ENCODE data around the gene CEP104. TPM values are rescaled to one million over a fixed set of nuclear protein-coding genes. Genes with fewer than 3 reads are reported as not detected.

CEP104 gene
- total and polyA plus RNA-seq, 2 donors, result 17.0 to 20.3 TPM

DNA sequence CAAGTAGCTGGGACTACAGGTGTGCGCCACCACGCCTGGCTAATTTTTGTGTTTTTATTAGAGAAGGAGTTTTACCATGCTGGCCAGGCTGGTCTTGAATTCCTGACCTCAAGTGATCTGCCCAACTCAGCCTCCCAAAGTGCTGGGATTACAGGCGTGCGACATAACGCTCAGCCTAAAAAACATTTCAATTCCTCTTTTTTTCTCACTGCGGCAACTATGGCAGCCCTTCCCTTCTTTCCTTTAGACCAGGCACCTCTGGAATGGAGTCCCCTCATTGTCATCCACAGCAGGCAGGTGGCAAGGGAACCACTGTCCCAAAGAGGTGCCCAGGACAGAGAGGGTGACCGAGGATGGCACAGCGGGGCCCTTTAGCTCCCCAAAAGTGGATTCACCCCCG, 14.1 kb downstream of the CEP104 start:
- no peak overlapping the region for H3K27ac ChIP-seq (ENCODE audit: low read depth)
- no peaks in the 10 kb centered on the region for H3K36me3 ChIP-seq (ENCODE audit: insufficient read depth)
- no peak for DNase-seq (ENCODE audit: extremely low spot score)

GRCh38 chr1:3841491-3841890, 15.5 kb downstream of the CEP104 start:
- 97% methylated on average over 7 of the region's 7 CpGs for WGBS
- peaks cover 6% of the 10 kb centered on the region for H3K36me3 ChIP-seq (ENCODE audit: insufficient read depth)
- DNase-seq (ENCODE audit: extremely low spot score), result no peak

More for the DNA sequence above, 14.1 kb downstream of the CEP104 start:
- Histone ChIP-seq H3K4me1 (ENCODE audit: insufficient read depth) (no peaks in the 10 kb centered on the region), H3K4me3 (ENCODE audit: low read depth, low read length) (no peak overlapping the region)
- 94% methylated on average over 9 of the region's 9 CpGs for WGBS

DNA sequence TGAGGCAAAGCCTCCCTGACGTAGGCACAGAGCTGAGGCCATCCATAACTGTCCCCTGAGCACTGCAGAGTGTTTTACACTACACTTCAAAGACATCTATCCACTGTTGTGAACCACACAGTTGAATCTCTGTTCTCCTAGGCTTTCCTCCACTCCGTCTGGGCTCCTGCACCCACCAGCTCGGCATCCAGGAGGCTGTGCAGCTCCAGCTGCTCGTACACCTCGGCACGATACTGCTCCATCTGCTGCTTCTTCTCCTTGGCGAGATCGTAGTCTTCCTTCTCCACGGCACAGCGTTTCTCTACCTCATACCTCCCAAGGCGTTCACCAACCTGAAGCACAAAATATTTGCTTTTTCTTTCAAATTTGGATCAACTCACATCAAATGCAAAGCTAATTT, 18.2 kb downstream of the CEP104 start:
- no peak overlapping the region for H3K27ac ChIP-seq (ENCODE audit: low read depth)
- no peak for DNase-seq (ENCODE audit: extremely low spot score)
- WGBS, result 95% methylated on average over 11 of the region's 11 CpGs
- no peaks in the 10 kb centered on the region for H3K4me1 ChIP-seq (ENCODE audit: insufficient read depth)
- H3K4me3 ChIP-seq (ENCODE audit: low read depth, low read length), result no peak overlapping the region
- H3K36me3 ChIP-seq (ENCODE audit: insufficient read depth), result peaks cover 6% of the 10 kb centered on the region

More at GRCh38 chr1:3841491-3841890, 15.5 kb downstream of the CEP104 start:
- no peak overlapping the region for H3K4me3 ChIP-seq (ENCODE audit: low read depth, low read length)
- no peaks in the 10 kb centered on the region for H3K4me1 ChIP-seq (ENCODE audit: insufficient read depth)
- no peak overlapping the region for H3K27ac ChIP-seq (ENCODE audit: low read depth)

GRCh38 chr1:3837685-3838084, 19.3 kb downstream of the CEP104 start:
- Histone ChIP-seq H3K4me3 (ENCODE audit: low read depth, low read length) (no peak overlapping the region), H3K36me3 (ENCODE audit: insufficient read depth) (peaks cover 6% of the 10 kb centered on the region), H3K27ac (ENCODE audit: low read depth) (no peak overlapping the region), H3K4me1 (ENCODE audit: insufficient read depth) (no peaks in the 10 kb centered on the region)
- WGBS, result 97% methylated on average over 1 of the region's 1 CpG
- DNase-seq (ENCODE audit: extremely low spot score), result no peak

DNA sequence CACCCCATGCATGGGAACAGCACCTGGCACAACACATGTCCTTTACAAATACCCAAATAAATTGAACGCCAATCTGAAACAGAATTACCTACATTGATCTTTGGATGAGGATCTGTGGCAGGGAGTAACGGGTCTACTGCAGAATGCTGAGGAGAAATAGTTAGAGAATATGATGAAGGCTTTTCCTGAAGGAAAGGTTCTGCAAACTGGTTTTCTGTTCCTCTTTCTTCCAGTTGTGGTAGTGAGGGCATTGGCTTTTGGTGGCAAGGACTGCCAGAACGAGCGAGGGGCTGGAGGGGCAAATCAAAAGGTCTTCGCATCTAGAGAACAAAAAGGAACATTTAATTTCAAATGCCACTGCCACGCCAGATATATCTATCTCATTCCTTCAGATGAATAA, 19.8 kb downstream of the CEP104 start:
- Histone ChIP-seq H3K4me1 (ENCODE audit: insufficient read depth) (no peaks in the 10 kb centered on the region), H3K4me3 (ENCODE audit: low read depth, low read length) (no peak overlapping the region), H3K27ac (ENCODE audit: low read depth) (no peak overlapping the region), H3K36me3 (ENCODE audit: insufficient read depth) (peaks cover 6% of the 10 kb centered on the region)
- 98% methylated on average over 6 of the region's 6 CpGs for WGBS
- DNase-seq (ENCODE audit: extremely low spot score), result no peak

DNA sequence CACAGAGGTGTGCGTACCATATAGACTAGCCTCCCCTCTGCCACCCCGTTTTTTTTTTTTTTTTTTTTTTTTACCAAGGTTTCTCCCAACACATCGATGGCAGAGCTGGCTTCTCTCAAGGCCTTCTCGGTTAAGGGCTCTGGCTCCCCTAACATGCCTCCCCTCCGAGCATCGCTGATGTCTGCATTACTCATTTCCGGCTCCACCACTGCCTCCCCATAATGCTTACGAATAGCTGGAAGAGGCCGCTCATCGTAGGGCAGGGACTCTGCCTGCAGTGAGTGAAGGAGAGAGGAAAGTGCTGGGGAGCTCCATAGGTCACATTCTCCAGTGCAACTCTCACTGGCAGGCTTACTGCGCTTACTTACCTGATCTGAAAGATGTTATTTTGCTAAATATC, 20.6 kb downstream of the CEP104 start:
- H3K4me1 ChIP-seq (ENCODE audit: insufficient read depth), result no peaks in the 10 kb centered on the region
- no peak overlapping the region for H3K4me3 ChIP-seq (ENCODE audit: low read depth, low read length)
- peaks cover 6% of the 10 kb centered on the region for H3K36me3 ChIP-seq (ENCODE audit: insufficient read depth)
- WGBS, result 94% methylated on average over 11 of the region's 11 CpGs
- no peak overlapping the region for H3K27ac ChIP-seq (ENCODE audit: low read depth)
- no peak for DNase-seq (ENCODE audit: extremely low spot score)

DNA sequence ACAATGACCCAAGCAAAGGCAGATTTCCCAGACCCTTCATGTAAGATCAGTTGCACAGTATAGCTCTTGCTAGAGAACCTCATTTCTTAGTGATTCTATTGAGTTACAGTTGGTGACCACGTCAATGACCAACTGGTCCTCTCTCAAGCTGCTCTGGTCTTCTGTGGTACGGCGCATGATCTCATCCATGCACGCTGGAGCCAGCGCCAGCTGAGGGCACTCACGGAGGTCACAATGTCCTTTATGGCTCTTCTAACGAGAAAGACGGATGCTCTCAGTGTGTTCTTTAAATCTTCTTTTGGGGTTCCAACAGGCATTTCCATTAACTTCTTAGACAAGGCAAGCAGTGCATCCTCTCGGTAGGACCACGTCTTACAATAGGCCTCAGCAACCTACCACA, 22.3 kb downstream of the CEP104 start:
- no peak for DNase-seq (ENCODE audit: extremely low spot score)
- WGBS, result 90% methylated on average over 10 of the region's 10 CpGs
- H3K27ac ChIP-seq (ENCODE audit: low read depth), result no peak overlapping the region
- H3K4me1 ChIP-seq (ENCODE audit: insufficient read depth), result no peaks in the 10 kb centered on the region
- no peak overlapping the region for H3K4me3 ChIP-seq (ENCODE audit: low read depth, low read length)
- peaks cover 6% of the 10 kb centered on the region for H3K36me3 ChIP-seq (ENCODE audit: insufficient read depth)

GRCh38 chr1:3831689-3832088, 25.3 kb downstream of the CEP104 start:
- H3K4me1 ChIP-seq (ENCODE audit: insufficient read depth), result no peaks in the 10 kb centered on the region
- 59% methylated on average over 6 of the region's 6 CpGs for WGBS
- DNase-seq (ENCODE audit: extremely low spot score), result no peak
- H3K36me3 ChIP-seq (ENCODE audit: insufficient read depth), result peaks cover 1% of the 10 kb centered on the region
- no peak overlapping the region for H3K27ac ChIP-seq (ENCODE audit: low read depth)
- H3K4me3 ChIP-seq (ENCODE audit: low read depth, low read length), result no peak overlapping the region

DNA sequence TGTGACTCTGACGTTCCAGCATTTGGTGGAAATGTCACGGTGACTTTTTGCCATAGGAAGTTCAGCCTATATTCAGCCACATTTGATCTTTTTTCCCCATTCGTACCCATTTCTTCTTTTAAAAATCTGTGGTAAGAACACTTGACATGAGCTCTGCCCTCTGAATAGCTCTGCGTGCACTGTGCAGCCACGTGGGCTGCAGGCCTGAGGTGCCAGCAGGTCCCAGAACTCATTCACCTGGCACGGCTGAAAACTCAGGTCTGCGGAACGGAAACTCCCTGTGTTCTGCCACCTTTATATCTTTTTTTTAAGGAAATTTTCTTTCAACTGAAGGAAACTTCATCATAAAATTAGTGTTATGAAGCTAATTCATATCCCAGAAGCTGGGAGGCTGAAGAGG, 28.6 kb downstream of the CEP104 start:
- no peak for DNase-seq (ENCODE audit: extremely low spot score)
- whole genome bisulfite sequencing, result 94% methylated on average over 8 of the region's 8 CpGs
- no peaks in the 10 kb centered on the region for H3K4me1 ChIP-seq (ENCODE audit: insufficient read depth)
- no peak overlapping the region for H3K4me3 ChIP-seq (ENCODE audit: low read depth, low read length)
- no peak overlapping the region for H3K27ac ChIP-seq (ENCODE audit: low read depth)
- H3K36me3 ChIP-seq (ENCODE audit: insufficient read depth), result peaks cover 1% of the 10 kb centered on the region

DNA sequence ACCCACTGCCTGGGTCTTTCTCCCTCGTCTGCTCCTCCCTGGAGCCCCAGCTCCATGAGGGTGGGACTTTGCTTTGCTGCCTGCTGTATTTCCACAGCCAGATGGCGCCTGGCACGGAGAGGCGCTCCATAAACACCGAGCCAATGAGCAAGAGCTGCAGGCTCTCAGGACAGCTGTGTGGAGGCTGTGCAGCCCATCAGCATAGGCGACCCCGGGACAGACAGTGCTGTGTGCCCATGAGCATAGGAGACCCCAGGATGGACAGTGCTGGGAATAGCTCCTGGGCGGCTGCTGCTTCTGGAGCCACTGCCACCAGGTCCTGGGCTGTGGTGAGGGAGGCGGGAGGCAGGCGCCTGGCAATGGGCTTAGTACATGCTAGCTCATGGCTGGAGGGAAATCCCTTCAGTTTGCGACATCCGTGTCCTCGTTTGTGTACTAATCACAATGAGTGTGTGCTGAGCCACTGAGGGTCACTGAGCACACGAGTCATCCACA, 29.2 kb downstream of the CEP104 start:
- Histone ChIP-seq H3K36me3 (ENCODE audit: insufficient read depth) (peaks cover 1% of the 10 kb centered on the region), H3K4me3 (ENCODE audit: low read depth, low read length) (no peak overlapping the region), H3K27ac (ENCODE audit: low read depth) (no peak overlapping the region), H3K4me1 (ENCODE audit: insufficient read depth) (no peaks in the 10 kb centered on the region)
- no peak for DNase-seq (ENCODE audit: extremely low spot score)
- 79% methylated on average over 14 of the region's 14 CpGs for WGBS

GRCh38 chr1:3825356-3825755, 31.7 kb downstream of the CEP104 start:
- H3K27ac ChIP-seq (ENCODE audit: low read depth), result no peak overlapping the region
- H3K4me3 ChIP-seq (ENCODE audit: low read depth, low read length), result no peak overlapping the region
- H3K36me3 ChIP-seq (ENCODE audit: insufficient read depth), result peaks cover 1% of the 10 kb centered on the region
- no peaks in the 10 kb centered on the region for H3K4me1 ChIP-seq (ENCODE audit: insufficient read depth)
- WGBS, result 86% methylated on average over 15 of the region's 15 CpGs
- DNase-seq (ENCODE audit: extremely low spot score), result no peak

- H3K27ac ChIP-seq (ENCODE audit: low read depth), result no peak overlapping the region
- no peaks in the 10 kb centered on the region for H3K4me1 ChIP-seq (ENCODE audit: insufficient read depth)
- no peak overlapping the region for H3K4me3 ChIP-seq (ENCODE audit: low read depth, low read length)
- WGBS, result 94% methylated on average over 8 of the region's 8 CpGs
- no peak for DNase-seq (ENCODE audit: extremely low spot score)
- peaks cover 1% of the 10 kb centered on the region for H3K36me3 ChIP-seq (ENCODE audit: insufficient read depth)
These were observed 32.4 kb downstream of the CEP104 start for GRCh38 chr1:3824650-3825049.

GRCh38 chr1:3822421-3822820, 34.6 kb downstream of the CEP104 start:
- no peak for DNase-seq (ENCODE audit: extremely low spot score)
- Histone ChIP-seq H3K36me3 (ENCODE audit: insufficient read depth) (no peaks in the 10 kb centered on the region), H3K4me1 (ENCODE audit: insufficient read depth) (no peaks in the 10 kb centered on the region), H3K27ac (ENCODE audit: low read depth) (no peak overlapping the region), H3K4me3 (ENCODE audit: low read depth, low read length) (no peak overlapping the region)
- WGBS, result 92% methylated on average over 16 of the region's 16 CpGs

DNA sequence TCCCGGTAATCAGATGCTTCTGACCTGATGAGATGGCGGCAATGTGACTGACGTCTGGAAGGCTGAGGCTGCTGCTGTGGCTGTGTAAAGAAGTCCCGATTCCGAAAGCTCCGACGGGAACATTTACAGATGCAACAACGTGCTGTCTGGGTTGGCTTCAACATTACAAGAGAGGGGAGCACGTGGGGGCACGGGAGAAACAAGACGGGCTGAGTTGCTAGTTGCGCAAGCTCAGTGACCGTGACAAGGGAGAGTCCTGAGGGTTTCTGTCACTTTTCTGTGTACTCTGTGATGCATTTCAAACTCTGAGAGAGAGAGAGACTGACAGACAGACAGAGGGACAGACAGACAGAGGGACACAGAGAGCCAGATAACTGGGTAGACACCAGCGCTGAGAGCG, 35.1 kb downstream of the CEP104 start:
- DNase-seq (ENCODE audit: extremely low spot score), result no peak
- no peaks in the 10 kb centered on the region for H3K36me3 ChIP-seq (ENCODE audit: insufficient read depth)
- H3K27ac ChIP-seq (ENCODE audit: low read depth), result no peak overlapping the region
- H3K4me3 ChIP-seq (ENCODE audit: low read depth, low read length), result no peak overlapping the region
- no peaks in the 10 kb centered on the region for H3K4me1 ChIP-seq (ENCODE audit: insufficient read depth)
- WGBS, result 88% methylated on average over 15 of the region's 15 CpGs

DNA sequence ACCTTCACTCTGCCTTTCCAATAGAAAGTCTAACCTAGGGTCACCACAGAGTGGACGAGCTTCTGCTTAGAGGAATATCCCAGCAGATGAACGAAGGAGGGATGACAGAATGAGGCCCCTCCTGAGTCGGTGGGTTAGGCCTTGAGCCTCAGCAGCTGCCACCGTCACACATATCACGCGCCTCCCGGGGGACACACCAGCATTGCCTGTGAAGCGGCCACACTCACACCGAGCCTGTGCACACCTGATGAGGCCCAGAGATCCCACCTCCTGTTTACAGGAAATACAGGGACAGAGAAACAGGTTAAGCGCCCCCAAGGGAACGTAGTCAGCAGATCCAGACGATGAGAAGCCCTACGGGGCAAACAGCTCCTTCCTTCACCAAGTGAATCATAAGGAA, 35.6 kb downstream of the CEP104 start:
- no peak for DNase-seq (ENCODE audit: extremely low spot score)
- 79% methylated on average over 13 of the region's 13 CpGs for WGBS
- H3K4me3 ChIP-seq (ENCODE audit: low read depth, low read length), result no peak overlapping the region
- no peaks in the 10 kb centered on the region for H3K36me3 ChIP-seq (ENCODE audit: insufficient read depth)
- no peak overlapping the region for H3K27ac ChIP-seq (ENCODE audit: low read depth)
- no peaks in the 10 kb centered on the region for H3K4me1 ChIP-seq (ENCODE audit: insufficient read depth)

Measured in urinary bladder (tissue), 4 donors.